K562 (cell line): ENCODE results near the gene UNC119B. TPM values are rescaled to one million over a fixed set of nuclear protein-coding genes. Genes with fewer than 3 reads are reported as not detected.

Experiments
- ATAC-seq: fragments of 200-7000 bp; cut with Tn5 transposase; 3 replicates; pipeline ENCODE4 v1.9.1; 2020; ENCODE audit warnings: moderate library complexity
- BruUV-seq: library from RNA; stranded (reverse); fragments of 400-500 nt; replicated peaks from 2 replicates; lab custom pipeline; 2021; lab: Mats Ljungman, UMichigan
- CTCF ChIA-PET: fragments of 300-600 bp; formaldehyde crosslinking; extraction: SDS; loops from one replicate; lab custom pipeline; 2021; ENCODE audit warnings: low intra/inter-chr PET ratio; lab: Yijun Ruan, JAX
- POLR2A ChIA-PET: fragments of 300-600, 350-650 bp; sonication (Branson Sonifier 250); formaldehyde crosslinking; extraction: SDS; loops from one replicate; lab custom pipeline; 2021; ENCODE audit warnings: antibody characterized with exemption, inconsistent platforms; lab: Yijun Ruan, JAX
- DNase-seq, 4 experiments: peaks; one replicate each; pipeline versions ENCODE4 v3.0.0 to v3.0.0-alpha.2; 2011 to 2018; ENCODE audit warnings: low spot score in 3 of 4, mixed read lengths in 3 of 4; ENCODE audit errors: extremely low read depth in 1 of 4
- FAIRE-seq: peaks from 2 replicates; lab custom pipeline; 2011; peaks lifted over from hg19 to GRCh38; lab: Jason Lieb, UNC
- H2AFZ ChIP-seq: 2 replicates; pipeline ENCODE4 v1.6.0; 2011; ENCODE audit warnings: low read depth, low read length, control low read depth, inconsistent platforms
- H3K27ac ChIP-seq: fragments of 200-600 bp; 3 replicates; pipeline ENCODE4 v1.8.0; 2011; ENCODE audit warnings: low read depth, mild to moderate bottlenecking, control low read depth, inconsistent platforms, low read length, moderate library complexity, mixed read lengths; ENCODE audit errors: extremely low read depth
- H3K27me3 ChIP-seq, 2 experiments: fragments of 300-600 bp in 1 of 2; 2 replicates in 1 of 2; 3 replicates in 1 of 2; pipeline versions ENCODE4 v1.6.0 to v1.8.0; 2011; ENCODE audit warnings: inconsistent platforms in 2 of 2, low read length in 2 of 2, mild to moderate bottlenecking in 1 of 2, mixed read lengths in 1 of 2, moderate library complexity in 1 of 2; ENCODE audit not compliant: control insufficient read depth in 2 of 2, insufficient read depth in 2 of 2
- H3K36me3 ChIP-seq: fragments of 300-600 bp; 3 replicates; pipeline ENCODE4 v1.8.0; 2011; ENCODE audit warnings: mild to moderate bottlenecking, low read length, inconsistent platforms; ENCODE audit not compliant: control insufficient read depth, insufficient read depth
- H3K4me1 ChIP-seq, 2 experiments: fragments of 200-600 bp in 1 of 2; replicated peaks in 1 of 2; 2 replicates in 1 of 2; 3 replicates in 1 of 2; pipeline versions ENCODE4 v1.5.1 to v1.8.0; 2011; ENCODE audit warnings: inconsistent platforms in 2 of 2, low read length in 2 of 2, mild to moderate bottlenecking in 1 of 2, mixed read lengths in 1 of 2, moderate library complexity in 1 of 2; ENCODE audit not compliant: control insufficient read depth in 2 of 2, insufficient read depth in 2 of 2
- H3K4me2 ChIP-seq: 2 replicates; pipeline ENCODE4 v1.6.1; 2011; ENCODE audit warnings: low read length, control low read depth, inconsistent platforms, mixed read lengths; ENCODE audit not compliant: insufficient read depth
- H3K4me3 ChIP-seq: fragments of 200-600 bp; sonication (generic), shearing (Covaris generic); 2 replicates; pipeline ENCODE4 v1.5.1; 2016; ENCODE audit warnings: control low read depth, inconsistent platforms
- H3K79me2 ChIP-seq: fragments of 200-600 bp; 3 replicates; pipeline ENCODE4 v1.8.0; 2011; ENCODE audit warnings: low read length, inconsistent platforms; ENCODE audit not compliant: control insufficient read depth, insufficient read depth
- H3K9ac ChIP-seq, 2 experiments: 2 replicates each; pipeline versions ENCODE4 v1.6.0 to v1.6.1; 2011; ENCODE audit warnings: low read depth in 2 of 2, low read length in 2 of 2, control low read depth in 1 of 2, inconsistent platforms in 1 of 2, mild to moderate bottlenecking in 1 of 2, mixed read lengths in 1 of 2; ENCODE audit not compliant: insufficient read depth in 1 of 2
- H3K9me1 ChIP-seq: one replicate; pipeline ENCODE4 v1.6.0; 2011; ENCODE audit warnings: inconsistent platforms, mild to moderate bottlenecking, low read length, moderate library complexity; ENCODE audit not compliant: control insufficient read depth, insufficient read depth
- H3K9me3 ChIP-seq: replicated peaks from 2 replicates; pipeline ENCODE4 v1.5.1; 2011; ENCODE audit warnings: low read depth, low read length, inconsistent platforms; ENCODE audit not compliant: control insufficient read depth, insufficient read depth
- H4K20me1 ChIP-seq: replicated peaks from 2 replicates; pipeline ENCODE4 v1.6.1; 2011; ENCODE audit warnings: low read length, inconsistent platforms, mixed read lengths; ENCODE audit not compliant: control insufficient read depth, insufficient read depth
- C11orf30 ChIP-seq: fragments of 450-650 bp; IDR thresholded peaks from 2 replicates; pipeline ENCODE4 v1.6.1; 2016; ENCODE audit warnings: low read depth, mild to moderate bottlenecking
- CTBP1 ChIP-seq: fragments of 450-650 bp; IDR thresholded peaks from 2 replicates; pipeline ENCODE4 v1.6.1; 2016; ENCODE audit warnings: borderline replicate concordance
- ETV1 ChIP-seq: fragments of 450-650 bp; conservative IDR thresholded peaks from 2 replicates; pipeline ENCODE4 v1.6.1; 2016; ENCODE audit warnings: missing genetic modification characterization, control low read depth, low read depth, missing compliant biosample characterization
- EZH2 ChIP-seq: IDR thresholded peaks from 2 replicates; pipeline ENCODE4 v1.6.1; 2012; ENCODE audit warnings: low read depth, mild to moderate bottlenecking, inconsistent platforms, low read length, borderline replicate concordance
- KHSRP ChIP-seq: fragments of 450-650 bp; IDR thresholded peaks from 2 replicates; pipeline ENCODE4 v1.6.1; 2017
- MAFF ChIP-seq: IDR thresholded peaks from 2 replicates; pipeline ENCODE4 v1.6.1; 2012; ENCODE audit warnings: low read length, improper control_type of control experiment
- MAFG ChIP-seq: fragments of 450-650 bp; conservative IDR thresholded peaks from 2 replicates; pipeline ENCODE4 v1.6.1; 2016; ENCODE audit warnings: missing genetic modification characterization, missing compliant biosample characterization
- MAFK ChIP-seq: IDR thresholded peaks from 2 replicates; pipeline ENCODE4 v1.6.1; 2011; ENCODE audit warnings: low read length, improper control_type of control experiment
- MEIS2 ChIP-seq: fragments of 450-650 bp; IDR thresholded peaks from 2 replicates; pipeline ENCODE4 v1.6.1; 2014; ENCODE audit warnings: mild to moderate bottlenecking; ENCODE audit not compliant: partially characterized antibody
- NFE2 ChIP-seq: IDR thresholded peaks from 2 replicates; pipeline ENCODE4 v1.6.1; 2014; ENCODE audit warnings: antibody characterized with exemption, low read depth
- NRF1 ChIP-seq, 2 experiments: fragments of 450-650 bp; IDR thresholded peaks in 1 of 2; conservative IDR thresholded peaks in 1 of 2; 2 replicates each; pipeline ENCODE4 v1.6.1; 2014; ENCODE audit warnings: mild to moderate bottlenecking in 2 of 2
- PKNOX1 ChIP-seq: fragments of 450-650 bp; IDR thresholded peaks from 2 replicates; pipeline ENCODE4 v1.6.1; 2016
- SMARCE1 ChIP-seq: fragments of 450-650 bp; IDR thresholded peaks from 2 replicates; pipeline ENCODE4 v1.7.1; 2016; ENCODE audit warnings: mild to moderate bottlenecking
- SOX6 ChIP-seq: fragments of 450-650 bp; IDR thresholded peaks from 2 replicates; pipeline ENCODE4 v1.6.1; 2014; ENCODE audit warnings: mild to moderate bottlenecking
- TBL1XR1 ChIP-seq, 2 experiments: IDR thresholded peaks; 2 replicates each; pipeline ENCODE4 v1.6.1; 2012; ENCODE audit warnings: improper control_type of control experiment in 2 of 2, low read length in 2 of 2, mild to moderate bottlenecking in 1 of 2
- ZEB2 ChIP-seq: fragments of 450-650 bp; IDR thresholded peaks from 2 replicates; pipeline ENCODE4 v1.6.1; 2016
- ZNF316 ChIP-seq: fragments of 450-650 bp; IDR thresholded peaks from 2 replicates; pipeline ENCODE4 v1.6.1; 2016
- WGBS: fragments of 100-300 bp; shearing (Covaris generic); methylation state at CpG from one replicate; pipeline ENCODE4 v1.1.6; 2016; ENCODE audit warnings: low coverage, mixed read lengths; ENCODE audit not compliant: insufficient coverage; ENCODE audit errors: missing lambda C conversion rate; 5-methylcytosine and 5-hydroxymethylcytosine counted together
- in situ Hi-C: fragments of 300-500 bp; cut with MboI; formaldehyde crosslinking; loops from 4 replicates; pipeline ENCODE4 v1.15.0; 2018; ENCODE audit warnings: inconsistent platforms, mixed read lengths
- intact Hi-C: fragments of 100-400 bp; cut with micrococcal nuclease; formaldehyde crosslinking; loops from 2 replicates; pipeline ENCODE4 v1.14.2; 2022
- polyA plus RNA-seq, 8 experiments: library from polyadenylated mRNA; depleted of rRNA in 4 of 8; stranded (reverse) in 5 of 8; unstranded in 3 of 8; fragments of >200 nt; fragmentation: Nextera tagmentation in 2 of 8; fragmentation: Illumina TruSeq in 1 of 8; extraction: Ambion mirVana in 2 of 8; extraction: Trizol in 1 of 8; gene quantifications; 2 replicates each; pipeline versions ENCODE4 v1.2.1 to v1.2.3, GENCODE V29; 2011 to 2014; ENCODE audit warnings: inconsistent platforms in 1 of 8, missing spikeins in 1 of 8
- total RNA-seq, 7 experiments: library from RNA; depleted of rRNA in 6 of 7; stranded (reverse); fragments of >200 nt in 6 of 7; fragmentation: Illumina TruSeq in 2 of 7; extraction: Trizol in 2 of 7; gene quantifications; 2 replicates each; pipeline versions ENCODE4 v1.2.1 to v1.2.3, GENCODE V29; 2011 to 2021; ENCODE audit warnings: low replicate concordance in 1 of 7
- TF ChIP-seq, protein P1 (sequence below): IDR thresholded peaks from 2 replicates; pipeline ENCODE4 v1.6.1; 2011; ENCODE audit warnings: borderline replicate concordance, low read depth, mild to moderate bottlenecking, moderate library complexity, low read length; ENCODE audit not compliant: insufficient read depth, poor library complexity, severe bottlenecking
- TF ChIP-seq, protein P2 (sequence below): fragments of 450-650 bp; IDR thresholded peaks from 2 replicates; pipeline ENCODE4 v1.6.1; 2017; ENCODE audit warnings: antibody characterized with exemption

The UNC119B gene
- total and polyA plus RNA-seq, 9 of the 15 experiments (the other 6 are each of a cell fraction or from before 2014, with no cell fraction given), result 4.0 to 34.5 (median 15.1) TPM

DNA sequence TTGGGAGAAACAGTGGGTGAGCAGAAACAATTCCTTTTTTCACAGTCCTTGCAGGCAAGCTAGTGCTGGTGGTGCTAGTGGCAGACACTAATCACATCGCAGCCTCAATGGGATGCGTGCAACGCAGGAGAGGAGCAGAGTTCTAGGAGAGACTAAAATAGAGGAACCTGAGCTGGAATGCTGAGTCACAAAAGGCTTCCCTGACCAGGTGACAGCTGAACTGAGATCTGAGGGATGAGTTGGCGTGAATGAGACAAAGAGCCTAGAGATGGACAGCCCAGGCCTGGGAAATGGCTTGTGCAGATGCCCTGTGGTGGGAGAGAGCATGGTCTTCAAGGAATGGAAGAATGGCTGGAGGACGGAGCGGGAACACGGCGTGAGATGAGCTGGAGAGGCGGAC is 41.1 kb downstream of the UNC119B start:
- Histone ChIP-seq H2AFZ (peak overlapping the region; percentile 11; the same call in 1 of the 2 replicates), H3K9me3 (no peaks in the 10 kb centered on the region), H3K27ac (no peak overlapping the region), H3K4me1 (peaks cover 3 to 5% of the 10 kb centered on the region in 2 experiments; a peak in 2 of 5 replicates), H3K4me3 (no peak overlapping the region), H3K9ac (peak overlapping the region in 1 of 2 experiments; percentile 33; a peak in 1 of 4 replicates), H3K36me3 (no peaks in the 10 kb centered on the region), H3K79me2 (no peaks in the 10 kb centered on the region), H3K27me3 (no peaks in the 10 kb centered on the region), H3K4me2 (no peak overlapping the region), H3K9me1 (no peaks in the 10 kb centered on the region), H4K20me1 (no peaks in the 10 kb centered on the region)
- peak; percentile 62 for ATAC-seq
- peak in 1 of 4 experiments; percentile 27 for DNase-seq
- peak; percentile 55 for FAIRE-seq
- ChIA-PET POLR2A (interaction anchor here (0.6 to 1.2 kb wide), 5 partner anchors 11 to 888 kb away, joined by 3 to 4 read pairs (median 3); partner anchors contain the start of gene PLA2G1B), CTCF (no interaction called here)
- WGBS, result 41% methylated on average over 9 of the region's 9 CpGs
- no TSS peak for BruUV-seq
- intact Hi-C loops, result loop anchor here (2.0 kb wide), 1 partner anchor 219 kb away; no protein-coding TSS in a partner anchor
- in situ Hi-C loops, result no loop called here
- TF ChIP-seq NFE2 (peak; percentile 85), TBL1XR1 (IDR thresholded peaks at IDR 0.05; ENCODE audit: low read length in 2 of 2) (no peak), KHSRP (no peak), EZH2 (no peak), MEIS2 (peak; percentile 36), SMARCE1 (0 out of 2 replicates have a peak, but pooled peaks have one; percentile 15), MAFG (peak; percentile 60), ZEB2 (0 out of 2 replicates have a peak, but pooled peaks have one; percentile 40), PKNOX1 (peak; percentile 70), MAFF (peak; percentile 62; the same call in 1 of the 2 replicates), NRF1 (conservative IDR thresholded peaks at IDR 0.05 in 1 of 2, IDR thresholded peaks at IDR 0.05 in 1 of 2) (0 out of 4 replicates have a peak, but pooled peaks of 1 of the 2 experiments have one; percentile 8), ETV1 (tag) (no peak), SOX6 (peak; percentile 33; the same call in 1 of the 2 replicates), CTBP1 (peak; percentile 75), ZNF316 (peak; percentile 83), C11orf30 (peak; percentile 82), MAFK (peak; percentile 58)
- TF ChIP-seq, protein P1, sequence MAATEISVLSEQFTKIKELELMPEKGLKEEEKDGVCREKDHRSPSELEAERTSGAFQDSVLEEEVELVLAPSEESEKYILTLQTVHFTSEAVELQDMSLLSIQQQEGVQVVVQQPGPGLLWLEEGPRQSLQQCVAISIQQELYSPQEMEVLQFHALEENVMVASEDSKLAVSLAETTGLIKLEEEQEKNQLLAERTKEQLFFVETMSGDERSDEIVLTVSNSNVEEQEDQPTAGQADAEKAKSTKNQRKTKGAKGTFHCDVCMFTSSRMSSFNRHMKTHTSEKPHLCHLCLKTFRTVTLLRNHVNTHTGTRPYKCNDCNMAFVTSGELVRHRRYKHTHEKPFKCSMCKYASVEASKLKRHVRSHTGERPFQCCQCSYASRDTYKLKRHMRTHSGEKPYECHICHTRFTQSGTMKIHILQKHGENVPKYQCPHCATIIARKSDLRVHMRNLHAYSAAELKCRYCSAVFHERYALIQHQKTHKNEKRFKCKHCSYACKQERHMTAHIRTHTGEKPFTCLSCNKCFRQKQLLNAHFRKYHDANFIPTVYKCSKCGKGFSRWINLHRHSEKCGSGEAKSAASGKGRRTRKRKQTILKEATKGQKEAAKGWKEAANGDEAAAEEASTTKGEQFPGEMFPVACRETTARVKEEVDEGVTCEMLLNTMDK, result no peak
- TF ChIP-seq, protein P2, sequence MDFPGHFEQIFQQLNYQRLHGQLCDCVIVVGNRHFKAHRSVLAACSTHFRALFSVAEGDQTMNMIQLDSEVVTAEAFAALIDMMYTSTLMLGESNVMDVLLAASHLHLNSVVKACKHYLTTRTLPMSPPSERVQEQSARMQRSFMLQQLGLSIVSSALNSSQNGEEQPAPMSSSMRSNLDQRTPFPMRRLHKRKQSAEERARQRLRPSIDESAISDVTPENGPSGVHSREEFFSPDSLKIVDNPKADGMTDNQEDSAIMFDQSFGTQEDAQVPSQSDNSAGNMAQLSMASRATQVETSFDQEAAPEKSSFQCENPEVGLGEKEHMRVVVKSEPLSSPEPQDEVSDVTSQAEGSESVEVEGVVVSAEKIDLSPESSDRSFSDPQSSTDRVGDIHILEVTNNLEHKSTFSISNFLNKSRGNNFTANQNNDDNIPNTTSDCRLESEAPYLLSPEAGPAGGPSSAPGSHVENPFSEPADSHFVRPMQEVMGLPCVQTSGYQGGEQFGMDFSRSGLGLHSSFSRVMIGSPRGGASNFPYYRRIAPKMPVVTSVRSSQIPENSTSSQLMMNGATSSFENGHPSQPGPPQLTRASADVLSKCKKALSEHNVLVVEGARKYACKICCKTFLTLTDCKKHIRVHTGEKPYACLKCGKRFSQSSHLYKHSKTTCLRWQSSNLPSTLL, result no peak
